SK-N-SH treated with all-trans-retinoic acid at 6 μM for 48 hours (cell line): ENCODE results near the gene OTOR.

Experiments
- ARNTL ChIP-seq: fragments of 450-650 bp; formaldehyde crosslinking; IDR thresholded peaks from 2 replicates; pipeline ENCODE4 v1.5.0; 2020; ENCODE audit warnings: low read depth, mild to moderate bottlenecking, moderate library complexity, borderline replicate concordance
- BACH2 ChIP-seq: fragments of 250-450 bp; sonication (Bioruptor Pico); IDR thresholded peaks from 2 replicates; pipeline ENCODE4 v1.9.0; 2021; ENCODE audit warnings: mild to moderate bottlenecking, borderline replicate concordance
- GLIS3 ChIP-seq: fragments of 250-450 bp; sonication (Bioruptor Pico); IDR thresholded peaks from 2 replicates; pipeline ENCODE4 v1.5.0; 2020; ENCODE audit warnings: mild to moderate bottlenecking, moderate library complexity
- ZFP3 ChIP-seq: fragments of 250-450 bp; sonication (Bioruptor Pico); IDR thresholded peaks from 2 replicates; pipeline ENCODE4 v1.5.0; 2020; ENCODE audit warnings: mild to moderate bottlenecking, moderate library complexity
- ZNF565 ChIP-seq: fragments of 450-650 bp; formaldehyde crosslinking; conservative IDR thresholded peaks from 2 replicates; pipeline ENCODE4 v1.5.0; 2020; ENCODE audit warnings: low read depth, mild to moderate bottlenecking, moderate library complexity
- TF ChIP-seq, protein P1 (sequence below): fragments of 250-450 bp; sonication (Bioruptor Pico); IDR thresholded peaks from 2 replicates; pipeline ENCODE4 v1.8.0; 2020; ENCODE audit warnings: mild to moderate bottlenecking, moderate library complexity, borderline replicate concordance

DNA sequence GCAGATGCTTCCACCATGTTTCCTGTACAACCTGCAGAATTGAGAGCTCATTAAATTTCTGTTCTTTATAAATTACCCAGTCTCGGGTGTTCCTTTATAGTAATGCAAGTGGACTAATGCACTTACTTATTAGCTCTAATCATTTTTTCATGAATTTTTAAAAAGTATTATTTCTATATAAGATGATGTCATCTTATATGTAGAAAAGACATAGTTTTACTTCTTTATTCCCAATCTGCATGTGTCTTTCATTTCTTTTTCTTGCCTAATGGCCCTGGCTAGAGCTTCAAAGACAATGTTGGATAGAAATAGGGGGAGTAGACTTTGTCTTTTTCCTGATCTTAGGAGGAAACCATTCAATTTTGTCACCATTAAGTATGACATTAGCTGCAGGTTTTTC lies 27.8 kb downstream of the OTOR start:
- TF ChIP-seq, protein P1, sequence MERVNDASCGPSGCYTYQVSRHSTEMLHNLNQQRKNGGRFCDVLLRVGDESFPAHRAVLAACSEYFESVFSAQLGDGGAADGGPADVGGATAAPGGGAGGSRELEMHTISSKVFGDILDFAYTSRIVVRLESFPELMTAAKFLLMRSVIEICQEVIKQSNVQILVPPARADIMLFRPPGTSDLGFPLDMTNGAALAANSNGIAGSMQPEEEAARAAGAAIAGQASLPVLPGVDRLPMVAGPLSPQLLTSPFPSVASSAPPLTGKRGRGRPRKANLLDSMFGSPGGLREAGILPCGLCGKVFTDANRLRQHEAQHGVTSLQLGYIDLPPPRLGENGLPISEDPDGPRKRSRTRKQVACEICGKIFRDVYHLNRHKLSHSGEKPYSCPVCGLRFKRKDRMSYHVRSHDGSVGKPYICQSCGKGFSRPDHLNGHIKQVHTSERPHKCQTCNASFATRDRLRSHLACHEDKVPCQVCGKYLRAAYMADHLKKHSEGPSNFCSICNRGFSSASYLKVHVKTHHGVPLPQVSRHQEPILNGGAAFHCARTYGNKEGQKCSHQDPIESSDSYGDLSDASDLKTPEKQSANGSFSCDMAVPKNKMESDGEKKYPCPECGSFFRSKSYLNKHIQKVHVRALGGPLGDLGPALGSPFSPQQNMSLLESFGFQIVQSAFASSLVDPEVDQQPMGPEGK (CRISPR knock-in tag): no peak
- no peak for TF ChIP-seq ARNTL
- no peak for TF ChIP-seq ZNF565 (CRISPR knock-in tag)
- TF ChIP-seq ZFP3 (CRISPR knock-in tag): no peak
- no peak for TF ChIP-seq BACH2 (CRISPR knock-in tag)
- TF ChIP-seq GLIS3: no peak
